GM18870 (cell line): ENCODE data around the gene IL17B.

Source experiments
- ATAC-seq: cut with Tn5 transposase; IDR thresholded peaks from one replicate; pipeline ENCODE4 v1.9.1; 2021; ENCODE audit warnings: moderate library complexity; ENCODE audit not compliant: unreplicated experiment

Gene IL17B

GRCh38 chr5:149363358-149363757 lies 15.7 kb downstream of the IL17B start:
- ATAC-seq: no peak

DNA sequence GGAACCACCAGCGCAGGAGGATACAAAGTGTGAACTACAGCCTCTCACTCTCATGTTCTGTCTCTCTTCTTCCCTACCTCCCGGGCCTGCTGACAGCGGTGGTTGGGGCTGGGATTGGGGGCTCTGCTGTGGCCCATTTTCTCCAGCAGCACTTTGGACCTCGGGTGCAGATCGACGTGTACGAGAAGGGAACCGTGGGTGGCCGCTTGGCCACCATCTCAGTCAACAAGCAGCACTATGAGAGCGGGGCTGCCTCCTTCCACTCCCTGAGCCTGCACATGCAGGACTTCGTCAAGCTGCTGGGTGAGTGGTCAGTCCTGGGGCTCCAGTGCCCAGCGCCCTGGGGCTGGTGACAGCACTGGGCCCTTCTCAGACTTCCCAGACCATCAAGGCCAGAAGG lies 16.6 kb downstream of the IL17B start:
- no peak for ATAC-seq

GRCh38 chr5:149360272-149360671 lies 18.8 kb downstream of the IL17B start:
- no peak for ATAC-seq

DNA sequence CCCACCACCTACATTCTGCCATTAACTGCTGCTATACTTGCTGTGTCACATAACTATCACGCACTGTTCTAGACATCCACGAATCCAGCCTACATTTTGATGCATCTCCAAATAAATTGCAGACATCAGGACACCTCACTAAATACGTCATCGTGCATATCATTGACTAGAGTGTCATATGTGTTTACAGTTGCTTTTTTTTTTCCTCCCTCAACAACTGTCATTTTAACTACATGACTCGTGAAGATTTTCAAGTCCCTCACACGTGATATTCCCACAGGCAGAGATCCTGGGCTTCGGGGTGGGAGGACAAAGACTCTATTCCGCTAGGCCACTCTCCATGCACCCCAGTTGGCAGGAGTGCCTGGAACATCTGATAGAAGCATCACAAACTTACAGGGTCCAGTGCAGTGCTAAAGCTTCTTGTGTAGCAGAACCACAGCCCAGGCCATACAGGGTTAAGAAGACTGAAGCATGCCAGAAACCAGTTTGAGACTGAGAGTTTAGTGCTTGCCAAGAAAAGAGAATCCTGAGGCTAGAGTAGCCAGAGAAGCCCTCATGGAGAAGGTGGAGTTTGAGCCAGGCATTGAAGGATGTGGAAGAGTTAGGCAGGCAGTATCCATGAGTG lies 20.1 kb downstream of the IL17B start:
- no peak for ATAC-seq

DNA sequence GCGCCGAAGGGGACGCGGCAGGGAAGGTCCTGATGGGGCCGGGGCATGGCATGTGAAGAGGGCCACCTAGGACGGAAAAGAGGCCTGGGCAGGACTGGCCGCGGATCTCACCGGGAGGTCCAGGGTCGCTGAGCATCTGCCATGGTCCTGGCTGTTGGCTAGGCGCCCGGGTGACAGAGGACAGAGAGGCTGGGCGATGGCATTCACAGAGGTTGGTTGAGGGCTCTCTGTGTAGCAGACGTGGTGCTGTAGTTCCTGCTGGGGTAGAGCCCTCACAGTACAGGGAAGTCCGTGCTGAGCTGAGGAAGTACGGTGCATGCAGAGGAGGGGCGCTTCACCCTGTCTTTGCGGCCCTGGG lies 20.8 kb downstream of the IL17B start:
- ATAC-seq: no peak

DNA sequence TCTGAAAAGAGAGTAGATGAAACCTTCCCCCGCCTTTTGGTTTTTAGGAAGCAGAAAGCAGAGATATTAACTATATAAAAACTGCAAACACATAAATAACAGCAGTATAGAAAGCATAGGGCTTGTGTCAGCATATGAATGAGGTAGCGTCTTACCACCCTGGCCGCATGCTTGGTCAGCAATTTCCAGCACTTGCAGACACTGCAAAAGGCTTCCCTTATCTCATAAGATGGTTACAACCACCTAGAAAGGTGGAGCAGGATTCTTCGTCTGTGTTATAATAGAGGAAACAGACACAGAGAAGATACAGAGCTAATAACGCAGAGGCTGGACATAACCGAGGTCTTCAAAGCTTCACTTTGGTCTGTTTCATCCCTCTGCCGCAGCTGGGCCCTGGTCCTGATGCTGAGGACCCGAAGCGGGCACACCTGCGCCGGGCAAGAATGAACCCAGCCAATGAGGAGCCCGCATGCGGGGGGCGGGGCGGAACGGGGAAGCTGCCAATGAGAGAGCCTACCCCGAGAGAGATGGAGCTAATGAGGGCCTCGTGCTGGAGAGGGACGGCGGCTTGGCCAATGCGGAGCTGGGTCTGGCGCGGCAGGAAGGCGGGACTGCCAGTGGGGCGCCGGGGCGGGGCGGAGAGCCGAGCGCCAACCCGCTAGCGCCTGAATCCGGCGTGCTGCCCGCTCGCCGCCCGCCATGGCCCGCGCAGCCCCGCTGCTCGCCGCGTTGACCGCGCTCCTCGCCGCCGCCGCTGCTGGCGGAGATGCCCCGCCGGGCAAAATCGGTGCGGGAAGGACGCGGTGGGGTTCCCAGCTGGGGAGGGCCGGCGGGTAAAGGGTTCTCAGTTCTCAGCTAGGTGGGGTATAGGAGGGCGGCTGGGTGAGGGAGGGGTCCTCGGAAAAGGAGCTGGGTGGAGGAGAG lies 21.5 kb downstream of the IL17B start, which contains the start of gene PCYOX1L:
Gene PCYOX1L, plus strand, starts transcription at position 677 of the 924 bp plus-strand sequence. Its CDS starts 23 bp downstream, at position 700.
- ATAC-seq: peak; percentile 99

DNA sequence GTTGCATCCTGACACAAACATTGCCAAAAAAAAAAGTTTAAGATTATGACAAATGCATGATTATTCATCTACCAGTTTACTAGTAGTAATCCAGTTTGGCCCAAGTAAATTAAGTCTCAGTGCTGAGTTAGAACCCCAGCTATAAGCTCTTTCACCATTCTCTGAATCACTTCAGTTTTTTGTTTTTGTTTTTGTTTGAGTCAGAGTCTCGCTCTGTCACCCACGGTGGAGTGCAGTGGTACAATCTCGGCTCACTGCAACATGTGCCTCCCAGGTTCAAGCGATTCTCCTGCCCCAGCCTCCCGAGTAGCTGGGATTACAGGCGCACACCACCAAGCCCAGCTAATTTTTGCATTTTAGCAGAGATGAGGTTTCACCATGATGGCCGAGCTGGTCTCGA lies 22.7 kb downstream of the IL17B start:
- ATAC-seq: no peak

DNA sequence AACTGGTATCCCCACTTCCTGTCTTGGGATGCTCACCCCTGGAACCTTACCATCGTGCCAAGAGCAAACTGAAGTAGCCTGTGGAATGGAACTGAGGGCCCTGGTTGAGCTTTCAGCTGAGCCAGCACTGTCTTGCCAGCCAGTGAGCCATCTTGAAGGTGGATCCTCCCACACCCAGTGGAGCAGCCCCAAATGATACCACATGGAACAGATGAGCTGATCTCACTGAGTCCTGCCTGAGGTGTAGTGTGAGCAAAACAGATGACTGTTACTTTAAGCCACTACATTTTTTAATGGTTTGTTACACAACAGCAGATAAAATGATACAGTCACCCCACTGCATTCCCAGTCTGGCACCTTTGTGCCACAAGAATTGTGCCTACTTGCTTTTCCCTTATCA lies 23.4 kb downstream of the IL17B start:
- no peak for ATAC-seq

DNA sequence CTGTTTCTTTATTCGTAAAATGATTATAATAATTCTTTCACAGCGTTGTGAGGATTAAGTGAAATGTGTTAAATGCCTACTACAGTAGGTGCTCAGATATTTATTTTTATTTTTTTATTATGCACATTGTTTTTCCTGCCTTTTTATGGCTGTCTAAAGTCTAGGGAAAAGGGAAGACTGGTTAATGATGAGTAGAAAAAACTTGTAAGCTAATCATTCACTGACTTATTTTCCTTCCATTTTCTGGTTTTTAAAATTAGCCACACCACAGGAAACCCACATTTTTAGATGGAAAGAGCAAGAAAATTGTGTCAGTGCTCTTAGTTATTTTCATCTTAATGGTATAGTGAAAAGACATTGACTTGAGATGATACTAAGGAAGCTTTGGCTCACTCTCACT lies 25.2 kb downstream of the IL17B start:
- ATAC-seq: no peak

DNA sequence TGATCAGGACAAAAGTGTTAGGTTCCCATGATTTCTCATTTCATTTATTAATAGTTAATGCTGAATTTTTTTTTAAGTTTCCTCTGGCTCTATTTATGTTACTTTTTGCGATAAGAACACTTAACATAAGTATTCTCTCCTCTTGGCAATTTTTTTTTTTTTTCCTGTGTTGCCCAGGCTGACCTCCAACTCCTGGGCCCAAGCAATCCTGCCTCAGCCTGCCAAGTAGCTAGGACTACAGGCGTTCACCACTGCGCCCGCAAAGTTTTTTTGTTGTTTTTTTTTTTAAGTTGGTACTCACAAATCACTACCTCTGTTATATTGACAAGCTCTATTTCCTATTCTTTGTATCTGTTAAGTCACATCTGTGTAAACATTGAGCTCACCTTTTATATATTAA lies 26.9 kb downstream of the IL17B start:
- ATAC-seq: no peak

GRCh38 chr5:149349382-149349781 lies 29.7 kb downstream of the IL17B start:
- ATAC-seq: no peak

DNA sequence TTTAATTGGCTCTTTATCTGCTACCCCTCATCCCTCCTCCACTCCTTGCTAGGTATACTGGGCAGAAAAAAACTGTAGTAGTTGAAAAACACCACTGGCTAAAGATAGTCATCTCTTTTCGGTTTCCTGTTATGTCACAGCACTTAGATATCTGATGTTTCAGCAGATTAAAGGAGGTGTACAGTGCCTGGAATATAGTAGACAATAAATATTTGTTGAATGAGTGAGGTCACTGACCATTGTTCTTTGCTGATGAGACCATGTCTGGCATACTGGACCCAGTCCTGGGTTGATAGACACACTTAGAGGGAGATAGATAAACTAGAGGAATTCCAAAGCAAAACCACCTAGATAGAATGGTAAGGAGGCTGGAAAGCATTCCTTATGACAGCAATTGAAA lies 30.6 kb downstream of the IL17B start:
- ATAC-seq: no peak

DNA sequence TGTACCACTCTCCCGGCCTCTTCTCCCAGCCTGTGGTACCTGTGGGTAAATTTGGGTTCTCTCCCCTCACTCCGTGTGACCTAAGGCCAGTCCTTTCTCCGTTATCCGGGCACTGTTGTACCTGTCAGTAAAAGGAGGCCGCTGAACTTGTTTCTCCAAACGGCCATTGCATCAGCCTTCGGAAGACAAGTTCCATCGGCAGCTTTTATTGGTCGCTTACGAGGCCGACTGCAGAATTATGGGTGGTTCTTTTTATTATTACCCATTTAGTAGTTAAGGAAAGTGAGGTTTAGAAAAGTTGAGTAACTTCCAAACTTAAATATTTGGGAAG lies 33.2 kb downstream of the IL17B start:
- ATAC-seq: no peak

DNA sequence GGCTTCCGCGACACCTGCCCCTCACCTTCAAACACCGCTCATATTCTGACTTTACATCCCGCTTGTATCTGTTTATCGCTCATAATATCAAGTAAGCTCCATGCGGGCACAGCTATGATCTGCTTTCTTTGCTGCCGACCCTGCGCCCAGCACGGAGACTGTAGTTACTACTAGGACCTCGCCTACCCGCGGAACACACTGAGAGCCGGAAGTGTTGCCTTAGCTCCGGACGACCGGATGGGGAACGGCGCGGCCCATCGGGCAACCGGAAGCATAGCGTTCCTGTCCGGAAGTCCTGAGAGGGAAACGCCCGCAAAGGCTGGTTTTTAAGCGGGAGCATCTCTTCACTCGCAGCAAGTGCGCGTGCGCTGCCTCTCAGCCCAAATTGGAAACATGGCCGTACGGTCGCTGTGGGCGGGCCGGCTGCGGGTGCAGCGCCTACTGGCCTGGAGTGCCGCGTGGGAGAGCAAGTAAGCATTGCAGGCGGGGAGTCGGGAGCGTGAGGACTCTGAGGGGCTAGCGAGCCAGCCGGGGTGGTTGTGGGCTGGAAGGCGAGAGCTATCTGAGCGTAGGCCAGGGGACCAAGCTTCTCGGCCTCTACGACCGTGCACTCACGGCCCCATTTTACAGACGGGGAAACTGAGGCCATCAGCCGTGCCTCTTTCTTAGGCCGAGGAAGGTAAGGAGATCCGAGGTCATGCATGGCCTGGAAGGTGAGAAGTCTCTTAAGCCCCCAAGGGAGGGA lies 33.8 kb downstream of the IL17B start, which contains the start of gene GRPEL2:
Gene GRPEL2, plus strand, starts transcription at position 353 of the 745 bp plus-strand sequence. Its CDS starts 41 bp downstream, at position 394.
- peak; percentile 93 for ATAC-seq

- no peak for ATAC-seq
These were observed 34.9 kb downstream of the IL17B start for GRCh38 chr5:149344151-149344550.

DNA sequence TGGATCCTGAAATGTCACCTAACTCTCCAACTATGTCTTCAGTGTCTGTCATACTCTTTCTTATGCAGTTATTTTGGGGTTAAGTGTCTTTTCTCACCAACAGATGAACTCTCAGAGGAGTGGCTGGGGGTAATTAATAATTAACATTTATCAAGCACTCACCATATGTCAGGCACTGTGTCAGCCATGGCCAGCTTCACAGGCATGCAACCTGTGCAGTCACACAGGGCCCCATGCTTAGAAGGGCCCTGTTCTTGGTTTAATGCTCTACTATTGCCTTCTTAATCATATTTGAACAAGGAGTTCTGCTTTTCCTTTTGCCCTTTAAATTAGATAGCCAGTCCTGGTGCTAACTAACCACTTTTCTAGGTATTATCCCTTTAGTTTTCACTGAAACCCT lies 37.2 kb downstream of the IL17B start:
- no peak for ATAC-seq

DNA sequence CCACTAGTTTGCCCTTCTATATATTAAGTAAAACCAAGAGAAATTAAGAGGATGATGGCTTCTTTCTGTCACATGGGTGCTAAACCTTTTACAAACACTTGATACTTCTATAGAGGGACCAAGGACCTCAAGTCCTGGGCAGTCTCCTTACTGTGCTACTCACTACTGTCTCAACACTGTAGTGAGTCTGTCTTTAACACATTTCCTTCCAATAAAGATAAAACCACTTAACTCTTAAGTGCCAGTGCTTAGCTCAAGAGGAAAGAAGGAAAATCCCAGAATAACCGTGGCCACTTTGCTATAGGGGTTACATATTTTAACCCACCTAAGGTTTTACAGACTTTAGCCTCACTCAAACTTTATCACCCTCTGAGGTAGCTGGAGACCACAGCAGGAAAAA lies 38.2 kb downstream of the IL17B start:
- ATAC-seq: no peak

GRCh38 chr5:149338364-149338763 lies 40.7 kb downstream of the IL17B start:
- ATAC-seq: no peak

DNA sequence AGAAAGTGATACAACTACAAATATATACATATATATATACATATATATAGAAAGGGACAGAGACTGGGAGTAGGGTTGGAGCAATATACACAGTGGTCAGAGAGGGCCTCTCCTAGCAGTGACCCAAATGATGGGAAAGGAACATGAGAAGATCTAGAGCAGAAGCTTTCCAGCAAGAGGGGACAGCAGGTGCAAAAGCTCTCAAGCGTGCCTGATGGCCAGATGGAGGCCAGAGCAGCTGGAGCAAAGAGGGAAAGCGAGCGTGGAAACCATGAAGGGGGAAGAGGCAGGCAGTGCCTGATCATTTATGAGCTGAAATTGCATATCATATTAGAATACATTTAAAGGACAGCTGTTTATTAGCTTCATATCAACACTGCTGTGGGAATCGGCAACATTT lies 41.4 kb downstream of the IL17B start:
- no peak for ATAC-seq

- ATAC-seq: no peak
These were observed 45.2 kb downstream of the IL17B start for GRCh38 chr5:149333711-149334443.

- no peak for ATAC-seq
These were observed 50.9 kb downstream of the IL17B start for GRCh38 chr5:149328177-149328576.
